HG03139 (cell line): ENCODE results near the gene RPTOR.
"Not testable (repeated sequence)": the region's sequence is repeated elsewhere in the genome, so short reads cannot be mapped to it uniquely, and the experiment has no call there.

ENCODE experiments used
- ATAC-seq: cut with Tn5 transposase; IDR thresholded peaks from one replicate; pipeline ENCODE4 v1.9.1; 2021; ENCODE audit not compliant: unreplicated experiment

Gene RPTOR

DNA sequence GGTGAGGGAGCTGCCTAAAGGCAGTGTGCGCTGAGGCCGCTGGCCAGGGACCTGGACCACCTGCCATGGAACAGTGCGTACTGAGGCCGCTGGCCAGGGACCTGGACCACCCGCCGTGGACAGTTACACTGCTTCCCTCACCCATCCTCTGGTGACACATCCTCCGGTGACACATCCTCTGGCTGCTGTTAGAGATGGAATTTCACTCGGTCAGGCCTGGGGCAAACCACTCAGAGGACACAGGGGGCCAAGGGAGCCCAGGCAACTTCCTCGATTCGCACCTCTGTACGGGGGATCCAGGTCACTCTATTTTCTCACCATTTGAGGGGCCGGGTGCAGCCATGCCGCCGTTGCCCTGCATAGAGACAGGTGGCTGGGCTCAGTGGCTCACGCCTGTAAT lies 32.4 kb upstream of the RPTOR start:
- no peak for ATAC-seq

DNA sequence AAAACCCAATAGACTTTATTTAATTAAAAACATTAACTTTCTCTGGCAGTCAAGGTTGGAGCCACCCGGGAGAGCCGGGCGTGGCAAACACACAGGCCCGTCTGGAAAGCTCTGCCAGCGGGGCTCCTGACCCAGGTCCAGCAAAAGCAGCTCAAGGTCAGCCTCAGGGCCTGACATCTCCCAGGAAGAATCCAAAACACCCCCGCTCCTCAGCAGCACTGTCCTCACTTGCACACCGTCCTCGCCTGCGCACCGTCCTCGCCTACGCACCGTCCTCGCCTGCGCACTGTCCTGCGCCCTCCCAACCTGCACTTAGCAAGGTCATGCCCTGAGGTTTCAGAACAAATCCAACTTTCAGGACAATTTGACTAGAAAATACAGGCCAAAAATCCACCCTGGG lies 31.4 kb upstream of the RPTOR start:
- no peak for ATAC-seq

DNA sequence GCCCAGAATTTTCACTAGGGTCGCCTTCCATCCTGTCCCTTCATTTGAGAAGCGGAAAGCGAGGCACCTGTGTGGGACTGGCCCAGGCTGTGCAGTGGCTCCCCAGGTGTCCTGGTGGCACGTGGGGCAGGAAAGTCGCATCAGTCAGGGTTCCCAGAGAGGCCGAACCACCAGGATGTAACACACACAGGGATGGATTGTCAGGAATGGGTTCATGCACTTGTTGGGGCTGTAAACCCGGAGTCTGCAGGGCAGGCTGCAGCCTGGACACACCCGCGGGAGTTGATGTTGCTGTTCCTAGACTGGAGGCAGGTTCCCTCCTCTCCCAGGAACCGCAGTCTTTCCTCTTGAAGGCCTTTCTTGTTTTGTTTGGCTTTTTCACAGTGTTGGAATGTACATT lies 30.7 kb upstream of the RPTOR start:
- no peak for ATAC-seq

DNA sequence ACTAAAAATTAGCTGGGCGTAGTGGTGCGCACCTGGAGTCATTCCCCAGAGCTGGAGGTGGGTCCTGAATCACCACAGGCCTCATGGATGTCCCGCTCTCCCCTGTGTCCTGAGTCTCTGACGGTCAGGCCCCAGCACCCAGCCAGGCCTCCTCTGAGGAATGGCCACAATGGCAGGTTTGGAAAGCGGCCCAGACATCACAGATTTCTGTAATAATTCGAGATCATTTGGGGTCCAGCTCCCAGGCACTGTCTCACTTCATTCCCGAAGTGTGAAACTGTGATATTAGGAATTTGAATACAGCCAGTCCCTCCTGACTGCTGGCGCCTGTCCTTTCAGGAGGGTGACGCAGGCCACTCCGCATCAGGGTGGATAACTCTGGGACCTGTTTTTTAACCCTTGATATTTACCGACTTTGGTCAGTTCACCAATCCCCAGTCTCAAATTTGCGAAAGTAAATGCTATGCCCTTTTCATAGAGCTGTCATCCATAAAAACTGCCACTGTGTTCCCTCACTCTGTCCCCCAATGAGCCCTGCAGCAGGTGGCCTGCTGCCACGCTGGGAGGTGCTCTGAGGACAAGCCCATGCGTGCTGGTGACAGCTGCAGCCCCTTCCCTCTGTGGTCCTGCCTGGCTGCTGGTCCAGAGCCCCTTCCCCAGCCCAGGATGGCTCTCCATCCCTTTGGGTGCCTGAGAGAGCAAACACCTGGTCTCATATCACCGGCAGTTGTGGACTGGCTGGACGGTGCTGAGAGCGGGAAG lies 28.3 kb upstream of the RPTOR start:
- no peak for ATAC-seq

DNA sequence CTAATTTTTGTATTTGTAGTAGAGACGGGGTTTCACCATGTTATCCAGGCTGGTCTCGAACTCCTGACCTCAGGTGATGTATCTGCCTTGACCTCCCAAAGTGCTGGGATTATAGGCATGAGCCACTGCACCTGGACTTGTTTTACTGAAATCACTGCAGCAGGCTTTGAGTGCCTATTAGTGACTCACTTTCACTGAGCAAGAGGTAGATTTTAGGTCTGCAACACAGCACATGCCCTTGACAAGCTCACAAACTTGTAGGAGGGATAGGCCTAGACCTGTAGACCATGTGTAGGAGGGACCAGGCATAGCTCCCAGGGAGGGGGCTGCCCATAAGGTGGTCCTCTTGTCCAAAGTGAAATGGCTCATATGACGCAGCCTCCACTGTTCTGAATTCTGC lies 27.0 kb upstream of the RPTOR start:
- ATAC-seq: no peak

DNA sequence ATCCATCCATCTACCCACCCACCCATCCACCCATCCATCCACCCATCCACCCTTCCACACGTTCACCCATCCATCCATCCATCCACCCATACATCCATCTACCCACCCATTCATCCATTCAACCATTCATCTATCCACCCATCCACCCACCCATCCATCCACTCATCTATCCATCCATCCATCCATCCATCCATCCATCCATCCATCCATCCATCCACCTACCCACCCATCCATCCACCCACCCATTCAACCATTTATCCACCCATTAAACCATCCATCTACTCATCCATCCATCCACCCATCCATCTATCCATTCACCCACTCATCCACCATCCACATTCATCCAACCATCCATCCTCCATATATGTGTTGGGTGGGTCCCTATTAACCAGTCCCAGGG lies 26.2 kb upstream of the RPTOR start:
- no peak for ATAC-seq

DNA sequence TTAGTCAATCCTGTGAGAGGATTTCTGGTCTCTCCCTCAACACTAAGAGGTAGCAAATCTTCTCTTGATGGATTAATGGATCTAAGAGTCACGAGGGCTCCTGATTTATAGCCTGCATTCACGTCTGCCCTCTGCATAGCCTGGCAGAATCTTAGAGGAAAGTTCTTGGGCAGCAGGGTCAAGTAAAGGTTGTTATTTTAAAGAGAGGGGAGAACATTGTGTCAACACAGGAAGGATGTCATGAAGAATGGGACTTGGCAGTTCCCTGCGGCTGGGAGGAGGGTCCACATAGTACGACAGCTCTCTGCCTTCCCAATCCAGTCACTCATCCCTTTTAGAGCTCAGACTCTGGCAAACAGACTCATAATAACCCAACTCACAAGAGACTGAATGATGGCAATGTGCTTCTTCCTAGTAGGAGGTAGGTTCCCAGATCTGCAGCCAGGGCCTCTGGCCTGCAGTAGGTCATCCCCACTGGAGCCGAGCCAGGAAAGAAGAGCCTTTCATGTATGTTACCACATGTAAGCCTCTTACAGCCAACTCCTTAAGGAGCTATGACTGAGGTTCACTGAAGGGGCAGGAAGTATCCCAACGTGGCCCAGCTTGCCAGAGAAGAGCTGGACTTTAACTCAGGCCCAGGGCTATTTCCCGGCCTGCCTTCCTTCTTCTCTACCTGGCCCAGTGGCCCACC lies 25.4 kb upstream of the RPTOR start:
- no peak for ATAC-seq

DNA sequence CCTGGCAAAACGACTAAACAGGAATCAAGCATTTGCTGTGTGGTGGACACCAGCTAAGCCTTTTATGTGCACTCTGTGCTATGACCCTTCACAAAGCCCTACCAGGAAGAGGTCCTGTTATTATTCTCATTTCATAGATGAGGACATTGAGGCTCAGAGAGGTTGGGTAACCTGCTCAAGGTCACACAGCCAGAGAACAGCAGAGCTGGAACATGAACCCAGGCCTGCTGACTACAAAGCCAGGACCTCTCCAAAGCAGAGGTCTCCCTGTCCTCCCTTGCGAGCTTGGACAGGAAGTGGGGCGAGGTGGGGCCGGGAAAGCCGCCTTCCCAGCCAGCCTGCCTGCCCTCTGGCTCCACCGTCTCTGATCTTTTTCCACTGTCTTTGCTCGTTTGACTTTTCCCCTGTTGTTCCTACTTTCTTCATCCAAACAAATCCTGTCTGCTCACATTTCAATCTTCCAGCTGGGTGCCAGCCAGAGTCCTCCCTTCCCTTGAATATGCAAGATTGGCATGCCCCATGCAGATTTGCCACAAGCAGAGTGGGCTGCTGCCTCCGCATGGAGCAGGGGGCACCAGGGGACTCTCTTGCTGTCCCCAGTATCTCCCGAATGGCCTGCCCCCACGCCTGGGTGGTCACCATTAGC lies 23.7 kb upstream of the RPTOR start:
- ATAC-seq: no peak

DNA sequence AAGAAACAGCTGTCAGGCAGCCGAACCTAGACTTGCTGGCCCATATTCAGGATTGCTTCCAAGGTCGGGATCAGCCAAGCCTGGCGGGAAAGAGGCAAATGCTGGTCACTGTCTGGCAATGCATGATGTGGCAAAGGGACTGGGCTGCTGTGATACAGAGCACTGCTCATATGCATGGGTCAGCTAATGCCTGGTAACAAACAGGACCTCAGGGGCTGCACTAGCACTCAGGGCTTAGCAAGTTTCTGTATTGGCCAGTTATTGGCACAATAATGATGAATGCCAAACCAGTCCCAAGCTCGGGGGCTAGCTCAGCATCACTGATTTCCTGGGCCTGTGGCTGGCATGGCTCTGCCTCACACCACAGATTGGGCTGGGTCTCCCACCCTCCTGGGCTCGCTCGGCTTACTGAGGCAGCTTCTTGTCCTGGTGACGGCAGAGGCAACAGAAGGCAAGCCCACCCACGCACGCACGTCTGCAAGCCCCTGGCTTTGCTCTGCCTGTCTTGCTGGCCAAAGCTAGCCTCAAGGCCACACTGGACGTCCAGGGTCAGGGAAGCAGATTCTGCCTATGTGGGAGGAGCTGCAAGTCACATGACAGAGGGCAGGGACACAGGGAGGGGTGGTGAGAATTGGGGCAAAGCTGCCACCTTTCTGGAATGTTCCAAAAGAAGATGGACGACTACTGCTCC lies 21.4 kb upstream of the RPTOR start:
- no peak for ATAC-seq

DNA sequence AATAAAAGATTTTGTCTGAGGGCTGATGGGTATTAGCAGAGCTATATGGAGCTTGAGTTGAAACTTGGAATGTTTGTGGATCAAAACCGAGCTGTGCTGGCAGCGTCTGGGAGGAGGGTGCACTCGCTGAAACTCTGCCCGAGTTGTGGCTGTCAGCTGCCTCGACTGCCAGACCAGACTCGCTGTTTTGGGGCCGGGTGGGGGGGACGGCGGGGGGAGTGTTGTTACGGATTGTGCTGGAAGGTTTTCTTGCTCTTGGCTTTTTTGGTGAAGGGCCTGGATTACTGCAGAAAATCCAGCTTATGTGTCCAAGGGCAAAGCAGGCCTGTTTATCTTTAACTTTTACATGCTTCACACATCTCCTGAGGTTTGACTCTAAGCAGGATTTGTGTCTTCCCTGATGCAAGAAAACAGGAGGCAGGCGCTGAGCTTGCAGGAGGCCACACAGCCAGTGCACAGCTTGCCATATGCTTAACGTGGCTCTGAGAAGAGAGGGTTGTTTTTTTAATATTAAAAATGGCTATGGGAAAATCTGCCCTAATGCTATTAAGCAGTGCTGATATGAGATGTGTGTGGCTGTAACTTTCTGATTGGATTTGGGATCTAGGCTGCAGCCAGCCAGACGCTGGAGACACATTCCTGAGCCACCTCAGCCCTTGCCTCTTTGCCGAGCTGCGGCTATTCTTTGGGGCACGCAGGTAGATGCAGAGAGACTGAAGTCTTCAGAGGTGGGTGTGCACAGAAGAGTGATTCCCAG lies 20.5 kb upstream of the RPTOR start:
- ATAC-seq: no peak

DNA sequence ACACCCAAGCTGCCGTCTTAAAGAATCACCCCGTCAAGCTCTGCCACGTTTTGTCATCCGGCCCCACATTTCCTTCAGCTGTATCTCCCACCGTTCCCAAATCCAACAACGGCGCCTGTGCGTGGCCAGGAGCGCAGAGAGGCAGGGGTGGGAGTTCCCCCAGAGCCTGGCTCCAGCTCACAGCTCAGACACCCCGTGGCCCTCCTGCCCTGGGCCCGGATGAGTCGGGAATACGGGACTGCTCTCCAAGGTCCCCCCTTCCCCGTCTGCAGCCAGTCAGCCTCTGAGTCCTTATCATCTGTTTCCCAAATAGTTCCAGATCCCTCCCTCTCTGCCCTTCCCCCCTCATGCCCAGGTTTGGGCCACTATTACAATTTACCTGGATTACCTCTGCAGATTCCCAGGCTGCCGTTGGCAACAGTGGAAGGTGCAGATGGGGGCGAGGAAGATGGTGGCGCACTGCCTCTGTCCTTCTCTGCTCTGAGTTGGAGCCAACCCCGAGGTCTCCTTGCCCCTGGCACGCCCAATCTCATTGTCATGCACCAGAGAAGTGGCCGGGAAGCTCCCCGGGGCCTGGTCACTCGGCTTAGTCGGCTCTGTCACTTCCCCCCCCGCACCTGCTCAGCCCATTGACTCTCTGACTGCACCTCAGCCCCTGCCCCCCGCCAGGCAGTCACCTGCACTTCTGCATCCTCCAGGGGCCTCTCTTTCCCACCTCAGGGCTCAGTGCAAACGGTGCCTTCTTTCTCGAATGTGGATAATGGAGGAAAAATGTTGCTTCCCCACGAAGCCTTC lies 18.3 kb upstream of the RPTOR start:
- no peak for ATAC-seq

DNA sequence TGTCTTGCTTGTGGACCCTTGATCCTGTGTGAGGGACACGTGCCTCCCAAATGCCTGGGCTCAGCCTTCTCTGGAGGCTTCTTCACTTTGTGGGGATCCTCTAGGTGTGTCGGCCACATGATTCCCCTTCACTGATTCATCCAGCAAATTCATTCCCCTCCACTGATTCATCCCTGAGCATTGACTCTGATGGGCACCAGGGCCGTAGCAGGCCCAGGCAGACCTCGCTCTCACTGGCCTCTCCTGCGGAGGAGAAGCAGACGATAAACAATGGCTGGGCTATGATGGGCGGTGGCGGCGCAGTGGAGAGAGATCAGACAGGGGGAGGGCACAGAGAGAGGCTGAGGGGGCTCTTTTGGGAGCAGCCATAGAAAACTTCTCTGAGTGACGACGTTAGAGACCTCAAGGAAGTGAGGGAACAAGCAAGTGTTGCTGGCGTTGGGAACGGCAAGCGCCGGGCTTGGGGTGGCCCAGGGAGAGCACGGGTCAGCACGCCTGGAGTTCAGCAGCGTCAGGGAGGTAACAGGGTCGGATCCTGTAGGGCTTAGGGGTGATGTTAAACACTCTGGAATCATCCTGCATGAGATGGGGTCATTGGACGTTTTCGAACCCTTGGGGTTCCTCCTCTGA lies 17.5 kb upstream of the RPTOR start:
- no peak for ATAC-seq

DNA sequence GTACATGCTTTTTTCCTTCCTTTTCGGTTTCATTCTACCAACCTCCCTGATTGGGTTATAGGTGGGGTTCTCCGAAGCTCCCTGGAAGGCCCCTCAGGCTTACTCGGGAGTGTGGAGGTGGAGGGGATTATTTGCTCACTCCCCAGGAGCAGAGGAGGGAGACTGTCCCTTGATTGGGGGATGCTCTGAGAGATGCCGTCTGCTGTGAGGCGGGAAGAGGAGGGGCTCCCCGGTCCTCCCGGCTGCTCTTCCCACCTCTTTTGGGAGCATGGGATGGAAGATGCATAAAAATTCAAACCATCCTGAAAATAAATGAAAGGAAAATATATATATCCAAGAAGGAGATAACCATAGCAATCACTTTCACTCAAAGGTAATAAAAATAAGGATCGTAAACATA lies 16.1 kb upstream of the RPTOR start:
- ATAC-seq: no peak

DNA sequence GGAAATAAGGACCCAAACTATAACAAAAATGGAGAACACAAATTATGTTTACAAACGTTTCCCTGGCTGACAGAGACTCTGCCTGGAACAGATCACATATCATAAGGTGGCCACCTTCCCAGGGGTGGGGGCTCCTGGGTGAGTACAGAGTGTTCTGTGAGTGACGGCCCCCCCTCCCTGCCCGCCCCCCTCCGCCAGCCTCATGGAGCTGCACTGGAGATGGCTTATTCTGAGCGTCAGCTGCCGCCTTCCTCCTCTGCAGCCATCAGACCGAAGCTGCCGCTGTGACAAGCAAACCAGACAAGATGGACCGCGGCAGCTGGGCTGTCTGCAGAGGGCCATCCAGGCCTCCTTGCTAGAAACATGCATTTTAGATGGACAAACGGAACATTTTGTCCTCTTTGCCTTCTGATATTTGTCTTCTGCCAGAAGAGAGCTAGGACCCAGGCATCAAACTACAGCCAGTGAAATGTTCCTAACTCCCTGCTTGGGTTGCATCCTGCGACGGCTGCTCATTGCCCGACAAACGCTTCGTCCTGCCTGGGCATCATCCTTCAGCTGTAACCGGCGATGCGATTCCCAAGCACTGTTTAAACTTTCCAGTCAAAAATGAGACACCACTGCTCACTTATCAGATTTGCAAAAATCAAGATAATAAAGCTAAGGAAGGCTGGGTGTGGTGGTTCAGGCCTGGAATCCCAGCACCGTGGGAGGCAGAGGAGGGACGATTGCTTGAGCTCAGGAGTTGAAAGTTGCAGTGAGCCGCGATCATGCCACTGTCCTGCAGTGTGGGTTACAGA lies 15.3 kb upstream of the RPTOR start:
- no peak for ATAC-seq

DNA sequence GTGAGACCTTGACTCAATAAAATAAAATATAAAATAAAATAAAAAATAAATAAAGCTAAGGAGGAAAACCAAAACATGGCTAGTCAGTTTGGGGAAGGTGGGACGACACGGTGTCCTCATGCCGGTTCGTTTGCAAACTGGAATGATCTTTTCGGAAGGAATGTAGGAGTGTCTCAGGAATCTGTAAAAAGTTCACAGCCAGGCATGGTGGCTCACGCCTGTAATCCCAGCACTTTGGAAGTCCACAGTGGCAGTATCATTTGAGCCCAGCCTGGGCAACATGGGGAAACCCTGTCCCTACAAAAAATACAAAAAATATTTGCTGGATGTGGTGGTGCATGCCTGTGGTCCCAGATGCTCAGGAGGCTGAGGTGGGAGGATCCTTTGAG lies 14.7 kb upstream of the RPTOR start:
- ATAC-seq: no peak

DNA sequence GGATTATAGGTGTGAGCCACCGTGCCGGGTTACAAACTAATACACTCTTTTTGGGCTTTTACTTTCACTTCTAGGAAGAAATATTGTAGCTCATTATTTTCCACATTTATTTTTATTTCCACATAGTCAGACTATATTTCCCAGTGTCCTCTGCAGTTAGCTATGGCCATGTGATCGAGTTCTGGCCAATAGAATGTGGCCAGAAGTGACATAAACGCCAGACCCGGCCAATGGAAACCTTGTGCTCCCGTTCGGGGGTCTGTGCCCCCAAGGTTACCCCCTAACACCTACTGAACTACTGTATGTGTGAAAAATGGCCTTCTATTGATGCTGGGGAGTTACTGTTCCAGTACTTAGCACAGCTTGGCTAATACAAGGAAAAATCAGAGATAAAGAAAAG lies 13.2 kb upstream of the RPTOR start:
- no peak for ATAC-seq

DNA sequence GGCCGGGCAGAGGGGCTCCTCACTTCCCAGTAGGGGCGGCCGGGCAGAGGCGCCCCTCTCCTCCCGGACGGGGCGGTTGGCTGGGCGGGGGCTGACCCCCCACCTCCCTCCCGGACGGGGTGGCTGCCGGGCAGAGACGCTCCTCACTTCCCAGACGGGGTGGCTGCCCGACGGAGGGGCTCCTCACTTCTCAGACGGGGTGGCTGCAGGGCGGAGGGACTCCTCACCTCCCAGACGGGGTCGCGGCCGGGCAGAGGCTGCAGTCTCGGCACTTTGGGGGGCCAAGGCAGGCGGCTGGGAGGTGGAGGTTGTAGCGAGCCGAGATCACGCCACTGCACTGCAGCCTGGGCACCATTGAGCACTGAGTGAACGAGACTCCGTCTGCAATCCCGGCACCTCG lies 7.3 kb upstream of the RPTOR start:
- not testable (repeated sequence) for ATAC-seq

DNA sequence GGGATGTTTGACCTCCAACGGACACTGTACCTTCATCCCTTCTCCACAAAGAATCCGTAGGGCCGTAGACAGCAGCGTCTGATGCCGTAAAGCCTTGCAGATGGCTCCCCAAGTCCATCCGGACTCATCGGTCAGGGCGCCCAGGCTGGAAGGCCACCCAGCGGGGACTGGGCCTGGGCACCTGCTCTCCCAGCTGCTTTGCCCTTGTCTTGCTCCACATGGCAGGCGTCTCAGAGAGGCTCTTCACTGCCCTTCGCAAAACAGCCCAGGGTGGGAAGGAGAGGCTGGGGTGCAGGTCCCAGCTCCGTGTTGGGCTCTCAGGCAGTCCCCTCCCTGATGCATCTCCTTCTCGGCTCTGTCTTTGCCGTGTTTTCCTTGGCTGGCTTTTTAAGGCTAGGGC lies 6.2 kb upstream of the RPTOR start:
- no peak for ATAC-seq

DNA sequence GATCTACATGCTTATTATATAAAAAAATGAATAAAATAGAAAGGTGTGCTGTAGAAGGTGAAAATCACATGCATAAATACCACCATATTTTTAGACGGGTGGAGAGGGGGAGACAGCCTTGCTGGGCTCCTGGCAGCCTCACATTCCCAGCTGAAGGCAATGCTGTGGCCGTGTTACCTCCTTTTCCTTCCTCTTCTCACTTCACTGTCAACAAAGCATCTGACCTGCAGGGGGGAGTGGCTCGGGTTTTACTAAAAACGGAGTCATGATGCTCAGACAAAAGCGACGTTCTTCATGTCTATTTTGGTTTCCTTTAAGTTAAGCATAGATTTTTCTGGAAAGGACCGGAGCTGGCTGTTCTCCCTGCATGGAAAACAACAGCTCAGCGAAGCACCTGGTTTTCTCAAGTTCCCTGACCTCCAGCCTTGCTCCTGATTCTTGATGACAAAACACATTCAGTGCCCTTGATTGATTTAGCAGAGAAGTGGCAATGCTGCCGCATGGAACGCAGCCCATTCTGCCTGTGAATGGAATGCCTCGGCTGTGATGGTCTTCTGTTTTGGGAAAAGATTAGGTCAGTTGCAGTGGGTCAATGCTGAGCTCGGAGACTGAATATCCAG lies 5.5 kb upstream of the RPTOR start:
- ATAC-seq: no peak
